K562 (cell line): Measurements from ENCODE around the gene RALGPS1. TPM values are rescaled to one million over a fixed set of nuclear protein-coding genes. Genes with fewer than 3 reads are reported as not detected.

ENCODE experiments used
- ATF3 ChIP-seq, 2 experiments: fragments of 450-650 bp in 1 of 2; sonication (generic) in 1 of 2; formaldehyde crosslinking in 1 of 2; IDR thresholded peaks in 1 of 2; conservative IDR thresholded peaks in 1 of 2; 2 replicates each; pipeline versions ENCODE4 v1.6.1 to v1.8.1; 2016 to 2023; ENCODE audit warnings: mild to moderate bottlenecking in 2 of 2, moderate library complexity in 2 of 2, inconsistent platforms in 1 of 2, missing genetic modification reagents in 1 of 2
- BRCA1 ChIP-seq, 2 experiments: fragments of 450-650 bp in 1 of 2; sonication (generic) in 1 of 2; formaldehyde crosslinking in 1 of 2; IDR thresholded peaks; 2 replicates each; pipeline versions ENCODE4 v1.5.0 to v1.6.1; 2017 to 2020; ENCODE audit warnings: mild to moderate bottlenecking in 1 of 2, missing genetic modification reagents in 1 of 2
- CXXC5 ChIP-seq: fragments of 250-450 bp; sonication (Bioruptor Pico); IDR thresholded peaks from 2 replicates; pipeline ENCODE4 v1.8.0; 2022; ENCODE audit warnings: inconsistent platforms, mild to moderate bottlenecking, moderate library complexity
- FOSL1 ChIP-seq: fragments of 200-800 bp; sonication (Bioruptor generic); conservative IDR thresholded peaks from 2 replicates; pipeline ENCODE4 v1.6.1; 2016; ENCODE audit warnings: missing genetic modification characterization, missing compliant biosample characterization
- GTF2A2 ChIP-seq: IDR thresholded peaks from 2 replicates; pipeline ENCODE4 v1.6.1; 2016; ENCODE audit warnings: mild to moderate bottlenecking, missing genetic modification characterization, missing compliant biosample characterization
- LCOR ChIP-seq: sonication (generic); formaldehyde crosslinking; IDR thresholded peaks from 2 replicates; pipeline ENCODE4 v1.8.0; 2022; ENCODE audit warnings: mild to moderate bottlenecking, missing genetic modification reagents
- NR2C2 ChIP-seq, 2 experiments: fragments of 200-800 bp in 1 of 2; sonication (Bioruptor generic) in 1 of 2; sonication (generic) in 1 of 2; formaldehyde crosslinking in 1 of 2; IDR thresholded peaks; 2 replicates each; pipeline versions ENCODE4 v1.6.1 to v1.8.0; 2016 to 2022; ENCODE audit warnings: mild to moderate bottlenecking in 1 of 2, missing compliant biosample characterization in 1 of 2, missing genetic modification characterization in 1 of 2, missing genetic modification reagents in 1 of 2
- PPARD ChIP-seq: fragments of 250-450 bp; sonication (Bioruptor Pico); IDR thresholded peaks from 2 replicates; pipeline ENCODE4 v1.8.0; 2022; ENCODE audit warnings: inconsistent platforms, mild to moderate bottlenecking, moderate library complexity
- TOE1 ChIP-seq, 2 experiments: fragments of 450-650 bp in 1 of 2; sonication (generic) in 1 of 2; formaldehyde crosslinking in 1 of 2; IDR thresholded peaks; 2 replicates each; pipeline versions ENCODE4 v1.7.1 to v1.8.0; 2016 to 2022; ENCODE audit warnings: borderline replicate concordance in 2 of 2, mild to moderate bottlenecking in 2 of 2, antibody characterized with exemption in 1 of 2, inconsistent platforms in 1 of 2, low read depth in 1 of 2, missing genetic modification reagents in 1 of 2, moderate library complexity in 1 of 2
- USF2 ChIP-seq: sonication (generic); formaldehyde crosslinking; IDR thresholded peaks from 2 replicates; pipeline ENCODE4 v1.5.0; 2020; ENCODE audit warnings: missing genetic modification reagents
- ZBTB43 ChIP-seq: sonication (generic); formaldehyde crosslinking; IDR thresholded peaks from 2 replicates; pipeline ENCODE4 v1.8.0; 2023; ENCODE audit warnings: mild to moderate bottlenecking, missing genetic modification reagents
- ZNF274 ChIP-seq: IDR thresholded peaks from 2 replicates; pipeline ENCODE4 v1.6.1; 2011; ENCODE audit warnings: low read depth, mild to moderate bottlenecking, low read length, moderate library complexity, borderline replicate concordance
- ZNF592 ChIP-seq: fragments of 450-650 bp; IDR thresholded peaks from 2 replicates; pipeline ENCODE4 v1.6.1; 2017; ENCODE audit warnings: antibody characterized with exemption, mild to moderate bottlenecking
- ZNF766 ChIP-seq: fragments of 200-800 bp; sonication (Bioruptor generic); conservative IDR thresholded peaks from 2 replicates; pipeline ENCODE4 v1.6.1; 2016; ENCODE audit warnings: missing genetic modification characterization, missing compliant biosample characterization
- polyA plus RNA-seq, 8 experiments: library from polyadenylated mRNA; depleted of rRNA in 4 of 8; stranded (reverse) in 5 of 8; unstranded in 3 of 8; fragments of >200 nt; fragmentation: Nextera tagmentation in 2 of 8; fragmentation: Illumina TruSeq in 1 of 8; extraction: Ambion mirVana in 2 of 8; extraction: Trizol in 1 of 8; gene quantifications; 2 replicates each; pipeline versions ENCODE4 v1.2.1 to v1.2.3, GENCODE V29; 2011 to 2014; ENCODE audit warnings: inconsistent platforms in 1 of 8, missing spikeins in 1 of 8
- total RNA-seq, 7 experiments: library from RNA; depleted of rRNA in 6 of 7; stranded (reverse); fragments of >200 nt in 6 of 7; fragmentation: Illumina TruSeq in 2 of 7; extraction: Trizol in 2 of 7; gene quantifications; 2 replicates each; pipeline versions ENCODE4 v1.2.1 to v1.2.3, GENCODE V29; 2011 to 2021; ENCODE audit warnings: low replicate concordance in 1 of 7
- TF ChIP-seq, protein P1 (sequence below), 2 experiments: fragments of 450-650 bp; conservative IDR thresholded peaks; 2 replicates each; pipeline ENCODE4 v1.6.1; 2017; ENCODE audit warnings: mild to moderate bottlenecking in 2 of 2, moderate library complexity in 2 of 2

Gene RALGPS1
- total and polyA plus RNA-seq, 9 of the 15 experiments (the other 6 are each of a cell fraction or from before 2014, with no cell fraction given), result 0.04 to 2.6 (median 1.5) TPM

- TF ChIP-seq ATF3 (IDR thresholded peaks at IDR 0.05), result peak; percentile 43
- TF ChIP-seq ATF3 (CRISPR knock-in tag; conservative IDR thresholded peaks at IDR 0.05), result no peak
- TF ChIP-seq GTF2A2 (tag), result no peak
- TF ChIP-seq LCOR, result no peak
- no peak for TF ChIP-seq PPARD (CRISPR knock-in tag)
- TF ChIP-seq ZBTB43, result peak; percentile 89
- TF ChIP-seq, protein P1, sequence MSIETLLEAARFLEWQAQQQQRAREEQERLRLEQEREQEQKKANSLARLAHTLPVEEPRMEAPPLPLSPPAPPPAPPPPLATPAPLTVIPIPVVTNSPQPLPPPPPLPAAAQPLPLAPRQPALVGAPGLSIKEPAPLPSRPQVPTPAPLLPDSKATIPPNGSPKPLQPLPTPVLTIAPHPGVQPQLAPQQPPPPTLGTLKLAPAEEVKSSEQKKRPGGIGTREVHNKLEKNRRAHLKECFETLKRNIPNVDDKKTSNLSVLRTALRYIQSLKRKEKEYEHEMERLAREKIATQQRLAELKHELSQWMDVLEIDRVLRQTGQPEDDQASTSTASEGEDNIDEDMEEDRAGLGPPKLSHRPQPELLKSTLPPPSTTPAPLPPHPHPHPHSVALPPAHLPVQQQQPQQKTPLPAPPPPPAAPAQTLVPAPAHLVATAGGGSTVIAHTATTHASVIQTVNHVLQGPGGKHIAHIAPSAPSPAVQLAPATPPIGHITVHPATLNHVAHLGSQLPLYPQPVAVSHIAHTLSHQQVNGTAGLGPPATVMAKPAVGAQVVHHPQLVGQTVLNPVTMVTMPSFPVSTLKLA (conservative IDR thresholded peaks at IDR 0.05), result peak; percentile 93 to 96
- peak; percentile 77 for TF ChIP-seq USF2 (CRISPR knock-in tag)
- no peak for TF ChIP-seq BRCA1 (IDR thresholded peaks at IDR 0.05)
- no peak for TF ChIP-seq BRCA1 (CRISPR knock-in tag; IDR thresholded peaks at IDR 0.05)
- TF ChIP-seq NR2C2 (CRISPR knock-in tag; IDR thresholded peaks at IDR 0.05), result peak; percentile 71; the same call in 1 of the 2 replicates
- peak; percentile 92 for TF ChIP-seq NR2C2 (tag; IDR thresholded peaks at IDR 0.05)
- peak; percentile 87 for TF ChIP-seq ZNF766 (CRISPR knock-in tag)
- no peak for TF ChIP-seq ZNF274
- peak; percentile 47; the same call in 1 of the 2 replicates for TF ChIP-seq TOE1 (IDR thresholded peaks at IDR 0.05; ENCODE audit: borderline replicate concordance)
- TF ChIP-seq TOE1 (CRISPR knock-in tag; IDR thresholded peaks at IDR 0.05; ENCODE audit: borderline replicate concordance, low read depth), result peak; percentile 86; the same call in 1 of the 2 replicates
- TF ChIP-seq FOSL1 (tag), result peak; percentile 85
- TF ChIP-seq ZNF592, result peak; percentile 86
- TF ChIP-seq CXXC5 (CRISPR knock-in tag), result peak; percentile 59
Observed at GRCh38 chr9:127159325-127159801, 244.8 kb downstream of the RALGPS1 start (continued).
